Measurements from ENCODE around the gene ACOD1.

ACOD1 gene

GRCh38 chr13:76992548-76993001 lies 44.3 kb downstream of the ACOD1 start:
- peak; percentile 47 to 67 for DNase-seq

- peak; percentile 54 to 81 for DNase-seq
Measured at GRCh38 chr13:76993021-76993420, 44.7 kb downstream of the ACOD1 start.

GRCh38 chr13:76993473-76993872 lies 45.2 kb downstream of the ACOD1 start:
- DNase-seq = no peak

- no peak for DNase-seq
Measured at GRCh38 chr13:76994281-76994680, 46.0 kb downstream of the ACOD1 start.

GRCh38 chr13:77000475-77000874 lies 52.2 kb downstream of the ACOD1 start:
- no peak for DNase-seq

- DNase-seq = no peak
Measured at GRCh38 chr13:77001540-77001939, 53.2 kb downstream of the ACOD1 start.

- no peak for DNase-seq
Measured at GRCh38 chr13:77001963-77002587, 53.8 kb downstream of the ACOD1 start.

GRCh38 chr13:77002590-77003190 lies 54.4 kb downstream of the ACOD1 start:
- DNase-seq = peak; percentile 19 to 59

Measured in inflammatory macrophage treated with lipopolysaccharide for 1 hour (primary cell).